ENCODE measurements around the gene TSPAN11.

DNA sequence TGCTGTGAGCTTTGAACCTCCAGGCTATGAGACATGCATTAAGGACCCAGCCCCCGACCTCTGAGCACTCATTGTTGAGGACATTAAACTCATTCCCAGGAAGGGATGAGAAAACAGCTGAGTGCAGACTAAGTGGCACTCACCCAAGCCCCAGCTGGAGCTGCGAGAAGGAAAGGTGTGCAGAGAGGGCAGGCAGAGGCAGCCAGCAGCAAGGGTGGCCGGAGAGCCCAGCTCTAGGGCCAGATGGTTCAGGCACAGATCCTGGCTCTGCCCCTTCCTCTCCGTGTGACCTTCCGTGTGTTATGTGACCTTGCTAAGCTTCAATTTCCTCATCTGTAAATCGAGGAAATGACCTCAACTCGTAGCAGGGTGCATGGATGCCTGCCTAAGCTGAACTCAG is 3.7 kb downstream of the TSPAN11 start:
- TF ChIP-seq, protein P1, sequence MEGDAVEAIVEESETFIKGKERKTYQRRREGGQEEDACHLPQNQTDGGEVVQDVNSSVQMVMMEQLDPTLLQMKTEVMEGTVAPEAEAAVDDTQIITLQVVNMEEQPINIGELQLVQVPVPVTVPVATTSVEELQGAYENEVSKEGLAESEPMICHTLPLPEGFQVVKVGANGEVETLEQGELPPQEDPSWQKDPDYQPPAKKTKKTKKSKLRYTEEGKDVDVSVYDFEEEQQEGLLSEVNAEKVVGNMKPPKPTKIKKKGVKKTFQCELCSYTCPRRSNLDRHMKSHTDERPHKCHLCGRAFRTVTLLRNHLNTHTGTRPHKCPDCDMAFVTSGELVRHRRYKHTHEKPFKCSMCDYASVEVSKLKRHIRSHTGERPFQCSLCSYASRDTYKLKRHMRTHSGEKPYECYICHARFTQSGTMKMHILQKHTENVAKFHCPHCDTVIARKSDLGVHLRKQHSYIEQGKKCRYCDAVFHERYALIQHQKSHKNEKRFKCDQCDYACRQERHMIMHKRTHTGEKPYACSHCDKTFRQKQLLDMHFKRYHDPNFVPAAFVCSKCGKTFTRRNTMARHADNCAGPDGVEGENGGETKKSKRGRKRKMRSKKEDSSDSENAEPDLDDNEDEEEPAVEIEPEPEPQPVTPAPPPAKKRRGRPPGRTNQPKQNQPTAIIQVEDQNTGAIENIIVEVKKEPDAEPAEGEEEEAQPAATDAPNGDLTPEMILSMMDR (IDR thresholded peaks at IDR 0.05): no peak
- TF ChIP-seq POLR2A (IDR thresholded peaks at IDR 0.05): no peak

Data from adrenal gland (tissue), 5 donors.